Measurements from ENCODE around the gene APC2. TPM values are rescaled to one million over a fixed set of nuclear protein-coding genes. Genes with fewer than 3 reads are reported as not detected.
"Not testable (repeated sequence)": the region's sequence is repeated elsewhere in the genome, so short reads cannot be mapped to it uniquely, and the experiment has no call there.

APC2 gene
- total RNA-seq, 2 donors from 2014 or later = 0.04 to 0.21 TPM

DNA sequence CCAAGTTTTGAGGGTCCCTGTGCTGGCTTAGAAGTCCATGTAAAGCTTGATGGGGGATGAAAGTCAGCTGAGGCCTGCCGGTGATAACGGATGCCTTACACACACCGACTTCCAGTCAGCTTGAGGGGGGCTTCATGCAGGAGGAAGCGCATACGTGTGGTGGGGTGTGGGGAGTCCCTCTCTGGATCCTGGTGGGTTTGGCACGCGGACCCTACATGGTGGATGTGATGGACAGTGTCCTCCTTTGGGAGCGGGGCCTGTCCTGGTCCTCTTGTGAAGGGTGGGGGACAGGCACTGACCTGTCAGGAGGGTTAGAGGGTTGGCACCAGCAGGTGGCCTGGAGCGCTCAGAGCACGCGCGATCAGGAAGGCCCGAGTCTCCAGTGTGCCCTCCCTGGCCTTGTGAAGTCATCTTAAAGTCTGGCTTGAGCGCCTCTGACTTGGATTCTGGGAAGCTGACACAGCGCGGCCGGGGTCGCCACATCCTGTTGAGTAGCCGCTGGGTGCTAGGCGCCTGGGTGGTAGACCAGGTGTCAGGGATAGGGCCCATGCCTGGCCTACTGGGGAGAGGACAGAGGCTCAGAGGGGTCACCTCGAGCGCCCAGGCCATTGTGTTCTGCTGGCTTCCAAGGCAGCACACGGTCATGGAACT, 39.7 kb upstream of the APC2 start:
- H3K4me3 Mint-ChIP-seq = peak overlapping the region; percentile 95
- H3K27ac Mint-ChIP-seq = peak overlapping the region; percentile 90
- peak; percentile 7 for ATAC-seq (replicated peaks)
- H3K9me3 Mint-ChIP-seq = no peaks in the 10 kb centered on the region
- H3K27me3 Mint-ChIP-seq = no peaks in the 10 kb centered on the region
- H3K4me1 Mint-ChIP-seq = peaks cover 35% of the 10 kb centered on the region
- peaks cover 55% of the 10 kb centered on the region for H3K36me3 Mint-ChIP-seq (ENCODE audit: low read depth)

DNA sequence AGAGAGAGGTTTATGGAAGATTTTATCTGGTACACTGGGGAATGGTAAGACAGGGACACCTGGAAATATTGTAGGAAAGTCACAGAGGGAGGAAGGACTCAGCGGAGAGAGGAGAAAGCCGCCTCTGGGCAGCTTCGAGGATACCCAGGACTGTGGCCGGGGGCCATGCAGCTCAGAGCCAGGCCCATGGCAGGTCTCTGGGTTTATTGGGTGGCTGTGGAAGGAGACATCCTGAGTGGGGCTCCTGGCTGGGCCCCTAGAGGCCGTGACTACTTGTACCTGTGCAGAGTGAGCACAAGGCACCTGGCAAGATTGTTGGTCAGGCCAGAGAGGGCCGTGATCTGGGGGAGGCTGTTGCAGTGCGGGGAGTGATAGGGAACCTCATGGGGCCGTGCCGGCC, 39.1 kb upstream of the APC2 start:
- Mint-ChIP-seq H3K36me3 (ENCODE audit: low read depth) (peaks cover 60% of the 10 kb centered on the region), H3K9me3 (no peaks in the 10 kb centered on the region), H3K27me3 (no peaks in the 10 kb centered on the region), H3K27ac (peak overlapping the region; percentile 90), H3K4me1 (peaks cover 40% of the 10 kb centered on the region), H3K4me3 (peak overlapping the region; percentile 95)
- ATAC-seq (replicated peaks) = no peak

DNA sequence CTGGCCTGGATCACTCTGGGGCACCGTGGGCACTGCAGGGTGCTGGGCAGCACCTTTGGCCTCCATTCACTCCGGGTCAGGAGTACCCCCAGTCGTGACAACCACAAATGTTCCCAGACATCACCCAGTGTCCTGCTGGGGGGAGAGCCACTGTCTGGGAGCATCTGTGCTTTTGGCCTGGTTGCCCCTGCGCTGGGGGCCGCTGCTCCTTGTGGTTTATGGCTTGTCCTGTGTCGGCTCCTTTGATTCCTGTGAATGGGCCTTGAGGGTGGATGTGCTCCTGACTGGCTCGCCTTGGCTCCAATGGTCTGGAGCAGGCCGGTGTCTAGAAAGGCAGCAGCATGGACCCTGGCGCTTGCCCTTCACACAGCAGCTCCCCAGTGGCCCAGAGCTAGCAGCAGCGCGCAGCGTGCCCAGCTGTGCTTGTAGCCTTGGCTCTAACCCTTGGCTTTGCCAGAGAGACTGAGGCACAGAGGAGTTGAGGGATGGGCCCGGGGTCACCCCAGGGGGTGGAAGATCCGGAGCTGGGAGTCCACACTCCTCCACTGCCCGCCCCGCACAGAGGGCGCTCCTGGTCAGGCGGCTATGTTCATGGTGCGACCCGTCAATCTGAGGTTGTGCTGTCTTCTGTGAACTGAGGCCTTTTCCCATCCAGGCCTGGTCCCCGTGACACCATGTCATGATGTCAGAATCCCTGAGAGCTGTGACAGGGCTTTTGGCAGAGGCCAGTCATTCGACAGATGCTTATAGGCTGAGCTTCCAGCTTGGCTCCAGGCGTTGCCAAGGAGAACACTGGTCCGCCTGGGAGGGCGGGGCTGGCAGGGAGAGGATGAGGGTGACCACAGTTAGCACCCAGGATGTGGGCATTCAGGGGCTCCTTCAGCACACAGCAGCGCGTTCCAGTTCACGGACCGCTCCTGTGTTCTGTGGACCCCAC, 38.4 kb upstream of the APC2 start:
- no peak for ATAC-seq (replicated peaks)
- Mint-ChIP-seq H3K27me3 (no peaks in the 10 kb centered on the region), H3K4me1 (peaks cover 42% of the 10 kb centered on the region), H3K9me3 (no peaks in the 10 kb centered on the region), H3K36me3 (ENCODE audit: low read depth) (peaks cover 67% of the 10 kb centered on the region), H3K27ac (peak overlapping the region; percentile 90), H3K4me3 (peak overlapping the region; percentile 95)

DNA sequence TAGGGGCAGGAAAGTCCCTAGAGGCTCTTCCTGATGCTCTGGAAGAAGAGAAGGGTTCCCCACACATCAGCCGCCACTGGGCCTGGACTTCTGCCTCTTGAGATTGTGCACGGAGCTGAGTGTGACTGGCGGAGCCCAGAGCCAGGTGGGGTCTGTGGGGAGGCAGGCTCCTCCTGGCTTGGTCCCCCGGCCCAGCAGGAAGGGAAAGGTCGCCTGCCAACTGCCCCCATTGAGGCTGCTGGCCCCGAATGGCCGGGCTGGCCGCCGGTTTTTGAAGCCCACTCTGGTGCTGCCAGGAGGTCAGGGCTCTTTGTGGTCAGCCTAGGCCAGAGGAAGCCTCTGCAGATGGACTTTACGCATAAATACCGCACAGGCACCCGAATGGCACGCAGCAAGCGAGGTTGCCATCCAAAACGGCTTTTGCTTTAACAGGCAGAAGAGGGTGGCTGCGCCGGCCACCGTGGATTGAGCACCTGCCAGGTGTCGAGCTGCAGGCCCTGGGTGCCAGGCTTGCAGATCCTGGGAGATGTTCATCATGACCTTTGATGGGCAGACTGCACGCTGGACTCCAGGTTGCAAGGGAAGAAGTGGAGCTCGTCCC, 37.5 kb upstream of the APC2 start:
- H3K27ac Mint-ChIP-seq = peak overlapping the region; percentile 90
- peak overlapping the region; percentile 95 for H3K4me3 Mint-ChIP-seq
- H3K27me3 Mint-ChIP-seq = no peaks in the 10 kb centered on the region
- peaks cover 76% of the 10 kb centered on the region for H3K36me3 Mint-ChIP-seq (ENCODE audit: low read depth)
- H3K9me3 Mint-ChIP-seq = no peaks in the 10 kb centered on the region
- no peak for ATAC-seq (replicated peaks)
- peaks cover 42% of the 10 kb centered on the region for H3K4me1 Mint-ChIP-seq

DNA sequence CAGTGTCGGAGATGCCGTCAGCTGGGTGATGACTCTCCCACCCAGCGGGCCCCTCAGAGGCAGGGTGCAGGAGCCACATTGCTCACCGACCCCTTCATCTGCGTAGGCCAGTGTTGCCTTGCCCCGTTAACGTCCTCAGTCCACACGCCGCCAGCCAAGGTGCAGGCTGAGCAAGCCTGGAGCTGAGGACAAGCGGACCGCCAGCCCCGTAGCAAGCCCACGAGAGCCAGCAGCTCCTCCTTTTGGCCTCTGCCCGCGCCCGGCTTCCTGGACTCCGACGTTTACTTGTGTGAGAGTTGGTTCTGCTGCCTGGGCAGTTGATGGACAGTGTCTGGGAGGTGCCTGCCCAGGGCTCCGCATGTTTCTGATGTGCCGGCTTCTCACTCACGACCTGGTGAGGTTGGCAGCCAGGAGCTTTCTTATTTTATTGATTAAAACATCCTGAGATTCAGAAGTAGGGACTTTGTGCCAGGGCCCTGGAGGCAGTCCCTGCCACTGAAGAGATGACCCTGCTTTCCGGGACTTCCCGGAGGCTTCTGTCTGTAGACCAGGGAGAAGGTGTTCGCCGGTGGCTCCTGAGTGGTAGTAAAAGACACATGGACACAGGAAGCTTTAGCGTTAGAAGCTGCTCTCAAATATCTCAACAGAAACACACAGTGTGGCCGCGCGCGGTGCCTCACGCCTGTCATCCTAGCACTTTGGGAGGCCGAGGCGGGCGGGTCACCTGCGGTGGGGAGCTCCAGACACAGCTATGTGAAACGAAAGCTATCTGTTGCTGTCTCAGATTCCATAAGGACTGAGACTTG, 36.7 kb upstream of the APC2 start:
- Mint-ChIP-seq H3K4me3 (peak overlapping the region; percentile 53), H3K36me3 (ENCODE audit: low read depth) (peaks cover 84% of the 10 kb centered on the region), H3K27ac (peak overlapping the region; percentile 90), H3K27me3 (no peaks in the 10 kb centered on the region), H3K4me1 (peaks cover 42% of the 10 kb centered on the region), H3K9me3 (no peaks in the 10 kb centered on the region)
- peak; percentile 30 for ATAC-seq (replicated peaks)

DNA sequence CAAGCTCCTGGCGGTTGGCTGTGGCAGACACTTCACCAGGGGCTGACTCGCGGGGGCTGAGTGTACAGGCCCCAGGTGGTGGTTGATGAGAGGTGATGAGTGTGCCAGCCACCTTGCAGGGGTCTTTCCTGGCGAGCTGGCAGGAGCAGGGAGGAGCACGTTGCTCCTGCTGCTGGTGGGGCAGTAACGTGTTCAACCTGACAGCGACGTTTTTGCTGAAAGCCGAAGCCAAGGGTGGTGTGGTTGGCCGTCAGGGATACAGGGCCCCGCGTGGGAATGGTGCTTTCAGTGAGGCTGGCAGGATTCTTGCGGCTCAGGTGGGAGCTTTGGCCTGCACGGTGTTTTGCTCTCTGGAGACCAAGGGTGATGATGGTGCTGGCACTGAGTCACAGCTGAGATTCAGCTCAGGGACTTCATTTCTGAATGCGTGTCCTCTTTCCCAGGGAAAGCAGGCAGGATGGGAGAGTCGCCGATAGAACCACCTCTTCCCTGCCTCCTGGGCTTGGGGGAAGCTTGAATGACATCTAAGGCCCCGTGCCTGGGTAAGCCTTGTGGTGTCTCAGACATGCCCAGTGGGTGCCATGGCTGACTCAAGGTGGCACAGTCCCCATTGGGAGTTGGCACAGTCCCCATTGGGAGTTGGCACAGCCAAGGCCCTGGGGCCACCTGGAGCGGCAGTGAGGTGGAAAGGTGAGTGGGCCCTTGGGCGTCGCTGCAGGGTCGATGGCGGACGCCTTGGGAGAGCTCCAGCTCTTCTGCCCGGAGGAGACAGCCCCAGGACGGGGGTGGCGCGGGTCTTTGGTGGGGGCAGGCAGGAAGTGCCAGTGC, 33.7 kb upstream of the APC2 start:
- Mint-ChIP-seq H3K4me1 (peaks cover 20% of the 10 kb centered on the region), H3K36me3 (ENCODE audit: low read depth) (peaks cover 87% of the 10 kb centered on the region), H3K9me3 (no peaks in the 10 kb centered on the region), H3K27me3 (no peaks in the 10 kb centered on the region), H3K27ac (peak overlapping the region; percentile 87), H3K4me3 (peak overlapping the region; percentile 82)
- no peak for ATAC-seq (replicated peaks)

DNA sequence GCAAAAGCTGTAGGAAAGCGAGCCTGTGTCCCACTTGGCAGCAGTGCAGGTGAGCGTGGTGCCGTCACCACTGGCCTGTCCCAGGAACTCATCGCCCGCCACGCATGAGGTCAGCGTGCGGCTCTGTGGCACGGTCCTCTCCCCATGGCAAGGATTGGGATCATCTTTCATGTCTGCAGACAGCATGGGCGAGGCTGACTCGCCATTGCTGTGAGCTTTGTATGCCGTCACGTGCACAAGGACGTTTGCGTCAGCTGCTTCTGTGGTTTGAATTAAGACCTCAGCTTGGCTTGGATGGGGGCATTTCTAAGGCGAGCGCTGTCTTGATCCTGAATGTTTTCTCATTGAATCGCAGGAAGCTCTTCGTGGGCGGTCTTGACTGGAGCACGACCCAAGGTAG, 32.8 kb upstream of the APC2 start:
- Mint-ChIP-seq H3K4me3 (peak overlapping the region; percentile 5), H3K27ac (no peak overlapping the region), H3K9me3 (no peaks in the 10 kb centered on the region), H3K36me3 (ENCODE audit: low read depth) (peaks cover 89% of the 10 kb centered on the region), H3K4me1 (peaks cover 16% of the 10 kb centered on the region), H3K27me3 (no peaks in the 10 kb centered on the region)
- ATAC-seq (replicated peaks) = no peak

DNA sequence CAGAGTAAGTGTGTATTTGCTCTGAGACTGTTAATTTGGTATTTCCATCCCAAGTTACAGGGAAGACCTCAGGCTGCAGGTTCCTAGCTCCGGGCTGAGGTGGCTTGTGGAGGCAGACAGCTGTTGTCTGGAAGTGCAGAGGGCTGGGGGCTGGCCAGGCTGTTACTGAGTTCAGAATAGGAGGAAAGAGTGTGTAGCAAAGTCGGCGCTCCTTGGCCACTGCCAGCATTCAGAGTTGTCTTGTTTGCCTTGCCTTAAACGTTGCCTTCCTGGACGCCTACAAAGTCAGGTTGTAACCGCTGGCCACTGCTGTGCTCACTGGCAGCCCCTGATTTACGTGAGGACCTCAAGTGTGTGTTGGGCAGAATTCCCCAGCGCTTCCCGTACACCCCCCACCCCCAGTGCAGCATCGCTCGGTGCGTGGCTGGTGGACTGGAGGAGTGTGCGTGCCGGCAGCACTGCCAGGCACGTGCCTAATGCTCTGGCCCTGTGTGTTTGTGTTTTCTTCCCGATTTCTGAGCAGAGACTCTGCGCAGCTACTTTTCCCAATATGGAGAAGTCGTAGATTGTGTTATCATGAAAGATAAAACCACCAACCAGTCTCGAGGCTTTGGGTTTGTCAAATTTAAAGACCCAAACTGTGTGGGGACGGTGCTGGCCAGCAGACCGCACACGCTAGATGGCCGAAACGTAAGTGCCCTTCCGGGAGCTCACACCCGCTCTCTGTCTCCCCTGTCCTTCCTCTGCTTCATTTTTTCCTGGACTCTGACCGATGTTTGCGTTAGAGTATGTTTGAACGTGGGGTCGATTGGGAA, 32.0 kb upstream of the APC2 start:
- Mint-ChIP-seq H3K27ac (no peak overlapping the region), H3K4me3 (peak overlapping the region; percentile 5), H3K36me3 (ENCODE audit: low read depth) (peaks cover 89% of the 10 kb centered on the region), H3K9me3 (no peaks in the 10 kb centered on the region), H3K27me3 (no peaks in the 10 kb centered on the region), H3K4me1 (peaks cover 16% of the 10 kb centered on the region)
- no peak for ATAC-seq (replicated peaks)

DNA sequence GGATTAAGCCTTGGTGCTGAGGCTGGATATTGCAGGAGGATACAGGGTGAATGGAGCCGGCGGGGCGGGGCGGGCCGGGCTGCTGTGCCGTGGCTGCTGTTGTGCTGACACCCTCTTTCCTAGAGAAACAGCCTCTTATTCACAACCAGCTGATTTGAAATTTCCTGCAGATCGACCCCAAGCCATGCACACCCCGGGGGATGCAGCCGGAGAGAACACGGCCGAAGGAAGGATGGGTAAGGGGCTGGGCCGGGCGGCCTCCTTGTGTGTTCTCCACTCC, 31.5 kb upstream of the APC2 start:
- H3K9me3 Mint-ChIP-seq = no peaks in the 10 kb centered on the region
- no peak for ATAC-seq (replicated peaks)
- peaks cover 89% of the 10 kb centered on the region for H3K36me3 Mint-ChIP-seq (ENCODE audit: low read depth)
- no peak overlapping the region for H3K27ac Mint-ChIP-seq
- no peak overlapping the region for H3K4me3 Mint-ChIP-seq
- H3K4me1 Mint-ChIP-seq = peaks cover 12% of the 10 kb centered on the region
- no peaks in the 10 kb centered on the region for H3K27me3 Mint-ChIP-seq

DNA sequence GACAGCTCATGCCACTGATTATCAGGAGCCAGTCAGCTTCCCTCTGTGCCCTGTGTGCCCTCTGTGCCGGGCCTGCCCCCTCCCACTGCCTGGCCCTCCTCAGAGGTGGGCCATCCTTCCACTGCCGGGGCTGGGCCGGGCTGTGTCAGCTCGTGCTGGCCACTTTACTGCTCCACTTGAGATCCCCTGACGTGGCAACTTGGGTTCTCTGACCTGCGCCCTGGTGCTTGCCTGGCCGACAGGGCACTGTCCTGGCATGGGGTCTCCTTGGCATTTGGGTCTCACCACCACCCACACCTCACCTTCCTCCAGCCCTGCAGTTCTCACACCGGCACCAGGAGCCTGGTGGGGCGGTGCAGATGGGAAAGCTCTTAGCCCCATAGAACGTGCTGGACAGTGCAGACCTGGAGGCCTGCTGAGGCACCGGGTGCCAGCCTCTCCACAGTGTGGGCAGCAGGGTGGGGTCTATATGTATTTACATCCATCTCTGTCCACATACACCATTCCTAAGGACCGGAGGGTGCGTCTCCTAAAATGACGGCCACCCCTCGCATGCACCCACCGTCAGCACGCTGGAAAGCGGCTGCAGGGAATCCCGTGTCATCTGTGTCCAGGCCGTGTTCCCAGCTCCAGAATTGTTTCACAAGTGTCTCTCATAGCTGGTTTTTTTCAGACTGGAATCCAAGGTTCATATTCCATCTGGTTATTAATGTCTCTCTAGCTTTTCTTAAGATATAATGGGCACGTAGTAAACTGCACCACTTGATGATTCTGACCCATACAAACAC, 30.8 kb upstream of the APC2 start:
- no peak overlapping the region for H3K4me3 Mint-ChIP-seq
- peaks cover 11% of the 10 kb centered on the region for H3K4me1 Mint-ChIP-seq
- peaks cover 92% of the 10 kb centered on the region for H3K36me3 Mint-ChIP-seq (ENCODE audit: low read depth)
- no peaks in the 10 kb centered on the region for H3K27me3 Mint-ChIP-seq
- no peak for ATAC-seq (replicated peaks)
- H3K27ac Mint-ChIP-seq = no peak overlapping the region
- H3K9me3 Mint-ChIP-seq = no peaks in the 10 kb centered on the region

DNA sequence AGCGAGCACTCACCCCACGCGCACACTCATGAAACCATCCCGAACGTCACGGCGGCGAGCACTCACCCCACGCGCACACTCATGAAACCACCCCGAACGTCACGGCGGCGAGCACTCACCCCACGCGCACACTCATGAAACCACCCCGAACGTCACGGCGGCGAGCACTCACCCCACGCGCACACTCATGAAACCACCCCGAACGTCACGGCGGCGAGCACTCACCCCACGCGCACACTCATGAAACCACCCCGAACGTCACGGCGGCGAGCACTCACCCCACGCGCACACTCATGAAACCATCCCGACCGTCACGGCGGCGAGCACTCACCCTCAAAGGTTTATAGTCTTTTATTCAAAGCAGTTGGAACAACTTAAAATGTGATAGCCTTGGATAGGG, 29.8 kb upstream of the APC2 start:
- H3K4me3 Mint-ChIP-seq; H3K9me3 Mint-ChIP-seq; H3K4me1 Mint-ChIP-seq; ATAC-seq (replicated peaks); H3K27ac Mint-ChIP-seq; H3K27me3 Mint-ChIP-seq: not testable (repeated sequence)
- peaks cover 98% of the 10 kb centered on the region for H3K36me3 Mint-ChIP-seq (ENCODE audit: low read depth)

DNA sequence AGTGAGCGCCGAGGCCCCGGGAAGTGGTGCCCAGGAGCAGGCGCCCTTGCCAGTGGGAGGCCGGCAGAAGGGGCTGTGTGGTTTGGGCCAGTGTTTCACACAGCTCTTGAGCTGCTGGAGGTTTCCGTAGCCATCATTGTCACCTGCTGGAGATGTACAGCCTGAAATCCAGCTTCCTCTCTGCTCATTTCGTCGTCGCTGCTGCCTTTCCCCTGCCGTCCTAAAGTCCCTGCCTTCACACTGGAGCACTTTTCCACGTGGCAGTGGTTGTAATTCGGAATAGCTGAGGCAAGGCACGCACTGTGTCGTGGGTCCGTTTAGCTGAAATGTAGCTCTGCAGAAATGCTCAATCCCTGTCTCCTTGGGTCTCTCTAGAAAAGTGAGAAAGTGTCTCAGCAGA, 29.3 kb upstream of the APC2 start:
- Mint-ChIP-seq H3K4me3 (no peak overlapping the region), H3K36me3 (ENCODE audit: low read depth) (peaks cover 98% of the 10 kb centered on the region)
- ATAC-seq (replicated peaks) = no peak

More for the DNA sequence above, 29.3 kb upstream of the APC2 start:
- no peaks in the 10 kb centered on the region for H3K9me3 Mint-ChIP-seq
- no peaks in the 10 kb centered on the region for H3K27me3 Mint-ChIP-seq
- H3K4me1 Mint-ChIP-seq = peaks cover 3% of the 10 kb centered on the region
- H3K27ac Mint-ChIP-seq = no peak overlapping the region

Measured in activated T-helper 17 cell treated with anti-CD3 and anti-CD28 coated beads, Interleukin-2, amount 50 U/mL, for 72 hours (primary cell).